A549 treated with CORT108297 at 1 μM for 4 hours (cell line): ENCODE measurements around the gene CUX1. TPM values are rescaled to one million over a fixed set of nuclear protein-coding genes. Genes with fewer than 3 reads are reported as not detected.

ENCODE experiments used
- total RNA-seq: library from RNA; stranded (reverse); fragments of 200-300 nt; extraction: Qiagen RNA extraction; gene quantifications from 5 replicates; pipeline ENCODE4 v1.2.3, GENCODE V29; 2022

The CUX1 gene
- total RNA-seq: 39.5 to 48.9 TPM (median 46.8 TPM) in 5 replicates

GRCh38 chr7:101817471-101818286, at the start of gene CUX1:
CUX1 (plus strand) TSS chr7:101817626; CDS start chr7:101817640, 14 bp downstream.

GRCh38 chr7:102286237-102287110, 469.0 kb downstream of the CUX1 start, which contains the start of gene SH2B2:
SH2B2 (plus strand) TSS chr7:102286868; CDS start chr7:102300551, 13,683 bp downstream.

Other genes starting within 250 kb of the CUX1 start
- not detected in 5 replicates for gene MYL10, start 188.3 kb upstream of the CUX1 start, total RNA-seq